ENCODE data around the gene ERAL1. TPM values are rescaled to one million over a fixed set of nuclear protein-coding genes. Genes with fewer than 3 reads are reported as not detected.
"Not testable (repeated sequence)": the region's sequence is repeated elsewhere in the genome, so short reads cannot be mapped to it uniquely, and the experiment has no call there.

Gene ERAL1
- total RNA-seq, 1 donor from 2014 or later: 19.6 TPM

DNA sequence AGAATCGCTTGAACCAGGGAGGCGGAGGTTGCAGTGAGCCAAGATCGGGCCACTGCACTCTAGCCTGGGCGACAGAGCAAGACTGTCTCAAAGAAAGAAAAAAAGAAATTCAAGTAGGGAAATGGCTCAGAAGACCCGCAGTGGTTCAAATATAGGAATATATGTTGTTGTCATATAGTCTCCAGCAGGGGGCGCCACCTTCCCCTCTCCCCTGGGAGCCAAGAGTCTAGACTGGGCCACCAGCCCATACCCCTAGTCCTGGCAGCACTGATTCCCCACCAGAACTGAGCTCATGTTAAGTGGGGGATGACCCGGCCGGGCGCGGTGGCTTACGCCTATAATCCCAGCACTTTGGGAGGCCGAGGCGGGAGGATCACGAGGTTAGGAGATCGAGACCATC is 6.1 kb upstream of the ERAL1 start:
- DNase-seq (ENCODE audit: low spot score in 2 of 2); FAIRE-seq: not testable (repeated sequence)

DNA sequence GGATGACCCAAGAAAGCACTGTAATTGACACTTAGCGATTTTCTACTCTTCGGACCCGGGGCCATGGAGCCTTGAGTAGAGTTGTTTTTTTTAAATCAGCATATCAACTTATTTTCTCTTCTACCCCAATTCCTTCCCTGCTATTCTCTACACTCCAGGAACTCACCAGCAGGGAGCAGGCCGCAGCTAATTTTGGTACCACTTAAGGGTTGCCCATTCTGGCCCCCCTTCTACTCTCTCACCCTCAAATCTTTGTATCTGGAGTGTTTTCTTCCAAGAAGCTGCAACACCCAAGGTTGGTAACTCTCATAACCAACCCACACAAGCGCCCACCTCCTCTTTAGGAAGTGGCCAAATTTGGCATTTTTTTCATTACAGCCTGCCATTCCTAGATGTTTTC is 5.5 kb upstream of the ERAL1 start:
- no peak for FAIRE-seq
- DNase-seq (ENCODE audit: low spot score in 2 of 2): no peak

DNA sequence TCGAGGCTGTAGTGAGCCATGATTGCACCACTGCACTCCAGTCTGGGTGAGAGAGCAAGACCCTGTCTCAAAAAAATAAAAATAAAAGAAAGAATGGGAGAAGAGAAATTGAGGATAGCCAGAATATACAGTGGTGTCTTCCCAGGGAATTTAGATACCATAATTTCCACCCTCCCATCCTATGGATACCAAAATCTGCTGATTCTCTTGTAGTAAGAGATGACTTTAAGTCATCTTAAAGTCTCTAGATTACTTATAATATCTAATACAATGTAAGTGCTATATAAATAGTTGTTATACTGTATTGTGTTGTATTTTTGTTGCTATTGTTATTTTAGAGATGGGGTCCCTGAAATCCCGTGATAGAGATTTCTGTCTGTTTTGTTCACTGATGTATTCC is 1.5 kb upstream of the ERAL1 start:
- no peak for FAIRE-seq
- no peak for DNase-seq (ENCODE audit: low spot score in 2 of 2)

GRCh38 chr17:28855336-28855679 is 492 bp downstream of the ERAL1 start:
- DNase-seq (ENCODE audit: low spot score in 2 of 2) (no peak), FAIRE-seq (no peak)

GRCh38 chr17:28856028-28856574 is 1.3 kb downstream of the ERAL1 start:
- no peak for FAIRE-seq
- no peak for DNase-seq (ENCODE audit: low spot score in 2 of 2)

DNA sequence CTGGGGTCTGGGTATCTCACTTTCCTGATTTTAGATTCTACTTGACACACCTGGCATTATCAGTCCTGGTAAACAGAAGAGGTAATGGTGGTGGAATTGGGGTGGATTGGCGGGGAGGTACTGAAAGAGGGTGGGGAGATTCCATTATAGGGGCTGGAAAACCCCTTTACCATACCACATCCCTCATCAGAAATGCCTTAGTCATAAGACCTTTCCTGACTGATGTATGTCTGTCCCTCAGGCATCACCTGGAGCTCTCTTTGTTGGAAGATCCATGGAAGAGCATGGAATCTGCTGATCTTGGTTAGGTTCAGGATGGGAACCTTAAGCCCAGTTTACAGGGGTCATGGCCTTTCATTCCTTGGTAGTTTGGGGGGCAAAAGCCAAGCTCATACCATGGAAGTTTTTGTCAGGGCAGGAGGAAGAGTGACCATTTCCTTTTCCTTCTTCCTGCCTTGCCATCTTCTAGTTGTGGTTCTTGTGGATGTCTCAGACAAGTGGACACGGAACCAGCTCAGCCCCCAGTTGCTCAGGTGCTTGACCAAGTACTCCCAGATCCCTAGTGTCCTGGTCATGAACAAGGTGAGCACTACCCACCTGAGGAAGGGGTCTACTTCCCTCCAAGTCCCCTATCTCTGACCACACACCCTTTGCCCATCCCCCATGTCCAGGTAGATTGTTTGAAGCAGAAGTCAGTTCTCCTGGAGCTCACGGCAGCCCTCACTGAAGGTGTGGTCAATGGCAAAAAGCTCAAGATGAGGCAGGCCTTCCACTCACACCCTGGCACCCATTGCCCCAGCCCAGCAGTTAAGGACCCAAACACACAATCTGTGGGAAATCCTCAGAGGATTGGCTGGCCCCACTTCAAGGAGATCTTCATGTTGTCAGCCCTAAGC is 3.3 kb downstream of the ERAL1 start:
- no peak for FAIRE-seq

GRCh38 chr17:28858801-28859355 is 4.1 kb downstream of the ERAL1 start:
- FAIRE-seq: no peak
- no peak for DNase-seq (ENCODE audit: low spot score in 2 of 2)

More for the DNA sequence above, 3.3 kb downstream of the ERAL1 start:
- no peak for DNase-seq (ENCODE audit: low spot score in 2 of 2)

GRCh38 chr17:28860363-28860808 is 5.6 kb downstream of the ERAL1 start:
- DNase-seq (ENCODE audit: low spot score in 2 of 2) (no peak), FAIRE-seq (no peak)

GRCh38 chr17:28861393-28862203 is 6.8 kb downstream of the ERAL1 start:
- FAIRE-seq: no peak
- no peak for DNase-seq (ENCODE audit: low spot score in 2 of 2)

- FAIRE-seq (no peak), DNase-seq (ENCODE audit: low spot score in 2 of 2) (no peak)
Measured at GRCh38 chr17:28862561-28862960, 7.7 kb downstream of the ERAL1 start.

GRCh38 chr17:28863953-28864352 is 9.1 kb downstream of the ERAL1 start:
- FAIRE-seq: no peak
- DNase-seq (ENCODE audit: low spot score in 2 of 2): no peak

DNA sequence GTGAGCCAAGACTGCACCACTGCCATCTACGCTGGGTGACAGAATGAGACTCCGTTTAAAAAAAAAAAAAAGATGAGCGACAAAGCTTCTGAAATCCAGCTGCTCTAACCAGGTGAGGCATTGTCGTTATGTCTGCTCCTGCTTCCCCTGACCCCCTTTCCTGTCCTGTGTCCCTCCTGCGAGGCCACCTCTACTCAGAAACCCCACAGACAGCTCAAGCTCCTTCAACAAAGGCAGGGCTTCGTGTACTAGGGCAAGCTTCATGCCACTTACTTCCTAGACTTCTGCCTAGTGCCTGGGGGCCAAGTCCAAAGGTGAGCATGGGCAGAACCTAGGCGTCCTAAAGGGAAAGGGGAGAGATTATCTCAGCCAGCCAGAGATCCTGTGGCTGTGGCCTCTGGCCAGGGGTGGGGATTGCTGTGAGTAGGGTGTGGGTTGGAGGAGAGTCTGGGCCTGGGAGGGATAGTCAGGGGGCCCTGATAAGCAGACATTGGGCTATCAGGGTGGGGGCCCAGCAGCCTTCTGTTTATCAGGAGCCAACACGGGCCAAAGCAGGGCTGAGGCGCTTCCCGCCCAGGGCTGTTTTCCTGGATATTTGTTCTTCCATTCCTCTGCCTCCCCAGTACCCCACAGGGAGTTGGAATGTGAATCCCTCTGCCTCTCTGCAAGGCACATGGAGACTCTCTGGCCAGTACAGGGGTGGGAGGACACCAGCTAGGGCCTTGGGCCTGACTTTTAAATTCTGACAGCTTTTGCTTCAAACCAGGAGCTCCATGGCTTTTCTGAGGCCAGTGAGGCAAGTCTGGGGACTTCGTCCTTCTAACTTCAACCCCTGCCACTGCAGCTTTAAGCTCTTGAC is 10.4 kb downstream of the ERAL1 start:
- DNase-seq (ENCODE audit: low spot score in 2 of 2): no peak
- FAIRE-seq: no peak

DNA sequence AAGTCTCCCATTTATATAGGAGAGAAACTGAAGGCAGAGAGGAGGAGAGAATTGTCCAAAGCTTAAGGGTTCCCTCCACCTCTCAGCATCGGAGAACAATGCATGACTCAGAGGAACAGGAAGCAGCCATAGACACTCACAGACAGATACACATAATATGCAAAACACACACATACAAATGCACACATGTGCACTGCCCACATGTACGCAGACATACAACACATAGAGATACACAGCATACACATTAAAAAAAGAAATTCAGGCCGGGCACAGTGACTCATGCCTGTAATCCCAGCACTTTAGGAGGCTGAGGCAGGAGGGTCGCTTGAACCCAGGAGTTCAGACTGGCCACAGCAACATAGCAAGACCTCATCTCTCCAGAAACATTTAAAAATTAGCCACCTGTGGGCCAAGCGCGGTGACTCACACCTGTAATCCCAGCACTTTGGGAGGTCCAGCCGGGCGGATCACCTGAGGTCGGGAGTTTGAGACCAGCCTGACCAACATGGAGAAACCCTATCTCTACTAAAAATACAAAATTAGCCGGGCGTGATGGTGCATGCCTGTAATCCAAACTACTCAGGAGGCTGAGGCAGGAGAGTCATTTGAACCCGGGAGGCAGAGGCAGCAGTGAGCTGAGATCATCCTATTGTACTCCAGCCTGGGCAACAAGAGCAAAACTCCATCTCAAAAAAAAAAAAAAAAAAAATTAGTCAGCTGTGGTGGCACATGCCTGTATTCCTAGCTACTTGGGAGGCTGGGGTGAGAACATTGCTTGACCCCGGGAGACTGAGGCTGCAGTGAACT is 11.3 kb downstream of the ERAL1 start:
- no peak for DNase-seq (ENCODE audit: low spot score in 2 of 2)

DNA sequence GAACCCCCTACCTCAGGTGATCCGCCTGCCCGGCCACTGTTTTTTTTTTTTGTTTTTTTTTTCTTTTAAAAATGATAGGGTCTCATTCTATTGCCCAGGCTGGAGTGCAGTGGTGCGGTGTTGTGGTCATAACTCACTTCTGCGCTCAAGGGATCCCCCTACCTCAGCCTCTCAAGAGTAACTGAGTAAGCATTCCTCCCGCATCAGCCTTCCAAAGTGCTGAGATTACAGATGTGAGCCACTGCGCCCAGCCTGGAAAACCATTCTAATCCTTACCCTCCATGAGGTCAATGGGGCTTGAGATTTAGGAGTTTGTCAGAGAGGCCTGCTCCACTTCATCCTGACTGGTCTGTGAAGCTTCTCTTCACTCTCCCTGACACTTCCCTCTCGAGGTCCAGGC is 12.5 kb downstream of the ERAL1 start:
- DNase-seq (ENCODE audit: low spot score in 2 of 2): no peak
- FAIRE-seq: no peak

More for the DNA sequence above, 11.3 kb downstream of the ERAL1 start:
- FAIRE-seq: no peak

- no peak for FAIRE-seq
- DNase-seq (ENCODE audit: low spot score in 2 of 2): no peak
Measured at GRCh38 chr17:28871056-28871579, 16.3 kb downstream of the ERAL1 start.

GRCh38 chr17:28873839-28874238 is 19.0 kb downstream of the ERAL1 start:
- DNase-seq (ENCODE audit: low spot score in 2 of 2): no peak
- FAIRE-seq: no peak

GRCh38 chr17:28874750-28875149 is 19.9 kb downstream of the ERAL1 start:
- FAIRE-seq (no peak), DNase-seq (ENCODE audit: low spot score in 2 of 2) (no peak)

DNA sequence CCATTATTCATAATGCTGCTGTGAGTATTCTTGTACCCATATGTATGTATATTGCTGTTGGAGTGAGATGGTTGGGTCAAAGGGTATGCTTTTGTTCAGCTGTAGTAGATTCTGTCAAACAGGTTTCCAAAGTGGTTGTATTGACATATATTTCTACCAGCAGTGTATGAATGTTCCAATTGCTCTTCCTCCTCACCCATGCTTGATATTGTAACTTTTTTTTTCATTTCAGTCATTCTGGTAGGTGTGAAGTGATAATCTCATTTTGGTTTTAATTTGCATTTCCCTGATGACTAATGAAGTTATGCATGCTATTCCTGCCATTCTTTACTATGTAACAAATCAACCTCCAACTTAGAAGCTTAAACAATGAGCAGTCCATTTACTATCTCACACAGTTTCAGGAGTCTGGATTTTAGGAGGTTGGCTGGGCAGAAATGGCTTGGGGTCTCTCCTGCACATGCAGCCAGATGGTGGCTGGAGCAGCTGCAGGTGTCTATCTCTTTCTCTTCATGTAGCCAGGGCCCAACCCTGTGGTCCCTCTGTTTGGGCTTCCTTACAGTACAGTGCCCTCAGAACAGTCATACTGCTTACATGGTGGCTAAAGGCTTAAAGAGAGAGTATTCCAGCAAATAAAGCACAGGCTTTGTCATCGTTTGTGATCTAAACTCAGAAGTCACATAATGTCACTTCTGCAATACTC is 21.2 kb downstream of the ERAL1 start:
- DNase-seq (ENCODE audit: low spot score in 2 of 2) (no peak), FAIRE-seq (no peak)

All from frontal cortex (tissue), 4 donors.